Lower leg skin (tissue), 3 donors: ENCODE data around the gene NRL.

Source experiments
- POLR2A ChIP-seq, 2 donors: fragments of 450-650 bp; IDR thresholded peaks; one replicate each; pipeline ENCODE4 v1.6.1; 2016 to 2017; ENCODE audit warnings: antibody characterized with exemption in 2 of 2, mild to moderate bottlenecking in 1 of 2, moderate library complexity in 1 of 2
- TF ChIP-seq, protein P1 (sequence below), 3 donors: fragments of 450-650 bp; IDR thresholded peaks; one replicate each; pipeline ENCODE4 v1.5.1; 2016; ENCODE audit warnings: antibody characterized with exemption in 3 of 3, mild to moderate bottlenecking in 3 of 3, moderate library complexity in 2 of 3

GRCh38 chr14:24146453-24146977 is 31.8 kb upstream of the NRL start, which contains the start of gene PSME2:
- TF ChIP-seq, protein P1, sequence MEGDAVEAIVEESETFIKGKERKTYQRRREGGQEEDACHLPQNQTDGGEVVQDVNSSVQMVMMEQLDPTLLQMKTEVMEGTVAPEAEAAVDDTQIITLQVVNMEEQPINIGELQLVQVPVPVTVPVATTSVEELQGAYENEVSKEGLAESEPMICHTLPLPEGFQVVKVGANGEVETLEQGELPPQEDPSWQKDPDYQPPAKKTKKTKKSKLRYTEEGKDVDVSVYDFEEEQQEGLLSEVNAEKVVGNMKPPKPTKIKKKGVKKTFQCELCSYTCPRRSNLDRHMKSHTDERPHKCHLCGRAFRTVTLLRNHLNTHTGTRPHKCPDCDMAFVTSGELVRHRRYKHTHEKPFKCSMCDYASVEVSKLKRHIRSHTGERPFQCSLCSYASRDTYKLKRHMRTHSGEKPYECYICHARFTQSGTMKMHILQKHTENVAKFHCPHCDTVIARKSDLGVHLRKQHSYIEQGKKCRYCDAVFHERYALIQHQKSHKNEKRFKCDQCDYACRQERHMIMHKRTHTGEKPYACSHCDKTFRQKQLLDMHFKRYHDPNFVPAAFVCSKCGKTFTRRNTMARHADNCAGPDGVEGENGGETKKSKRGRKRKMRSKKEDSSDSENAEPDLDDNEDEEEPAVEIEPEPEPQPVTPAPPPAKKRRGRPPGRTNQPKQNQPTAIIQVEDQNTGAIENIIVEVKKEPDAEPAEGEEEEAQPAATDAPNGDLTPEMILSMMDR (IDR thresholded peaks at IDR 0.05), result peak in 1 of 3 donors; percentile 14
- no peak for TF ChIP-seq POLR2A (IDR thresholded peaks at IDR 0.05)
